Activated CD4-positive, alpha-beta T cell treated with anti-CD3 and anti-CD28 coated beads for 1 hour (primary cell): ENCODE measurements around the gene RFX2.
"Not testable (repeated sequence)": the region's sequence is repeated elsewhere in the genome, so short reads cannot be mapped to it uniquely, and the experiment has no call there.

Source experiments
- DNase-seq: peaks from one replicate; pipeline ENCODE4 v3.0.0-alpha.2; 2020

Gene RFX2

GRCh38 chr19:5966215-5966614 lies 144.1 kb downstream of the RFX2 start:
- no peak for DNase-seq

- DNase-seq: no peak
Measured at GRCh38 chr19:5964816-5965565, 145.3 kb downstream of the RFX2 start.

- no peak for DNase-seq
Measured at GRCh38 chr19:5963855-5964254, 146.4 kb downstream of the RFX2 start.

GRCh38 chr19:5963259-5963658 lies 147.0 kb downstream of the RFX2 start:
- not testable (repeated sequence) for DNase-seq

- DNase-seq: peak; percentile 59
Measured at GRCh38 chr19:5961969-5962945, 148.0 kb downstream of the RFX2 start.

- DNase-seq: not testable (repeated sequence)
Measured at GRCh38 chr19:5961641-5961968, 148.7 kb downstream of the RFX2 start.

GRCh38 chr19:5960005-5961001 lies 150.0 kb downstream of the RFX2 start:
- DNase-seq: no peak

GRCh38 chr19:5959260-5960004 lies 150.9 kb downstream of the RFX2 start:
- DNase-seq: no peak

GRCh38 chr19:5958851-5959122 lies 151.5 kb downstream of the RFX2 start:
- DNase-seq: no peak

GRCh38 chr19:5958074-5958850 lies 152.0 kb downstream of the RFX2 start:
- no peak for DNase-seq

GRCh38 chr19:5957170-5957569 lies 153.1 kb downstream of the RFX2 start:
- no peak for DNase-seq

GRCh38 chr19:5956728-5957127 lies 153.6 kb downstream of the RFX2 start:
- no peak for DNase-seq

- DNase-seq: no peak
Measured at GRCh38 chr19:5956323-5956722, 154.0 kb downstream of the RFX2 start.

- no peak for DNase-seq
Measured at GRCh38 chr19:5955636-5955935, 154.7 kb downstream of the RFX2 start.

GRCh38 chr19:5954293-5954692 lies 156.0 kb downstream of the RFX2 start:
- DNase-seq: no peak

GRCh38 chr19:5953680-5954213 lies 156.6 kb downstream of the RFX2 start:
- DNase-seq: no peak

GRCh38 chr19:5953030-5953589 lies 157.2 kb downstream of the RFX2 start:
- no peak for DNase-seq

GRCh38 chr19:5952193-5953029 lies 157.9 kb downstream of the RFX2 start:
- no peak for DNase-seq

GRCh38 chr19:5951338-5951861 lies 158.9 kb downstream of the RFX2 start:
- DNase-seq: no peak

- DNase-seq: no peak
Measured at GRCh38 chr19:5950741-5951140, 159.6 kb downstream of the RFX2 start.
